Midbrain (tissue), 1 donor: ENCODE results near the gene ERC2.

Experiments used
- DNase-seq: peaks from one replicate; lab custom pipeline; 2025; lab: John Stamatoyannopoulos, UW

The ERC2 gene

GRCh38 chr3:56424885-56425284 lies 43.4 kb downstream of the ERC2 start:
- DNase-seq: no peak

- DNase-seq: no peak
Measured at GRCh38 chr3:56424336-56424735, 43.9 kb downstream of the ERC2 start.

GRCh38 chr3:56423661-56424099 lies 44.6 kb downstream of the ERC2 start:
- no peak for DNase-seq

GRCh38 chr3:56422316-56422715 lies 46.0 kb downstream of the ERC2 start:
- DNase-seq: no peak

- DNase-seq: no peak
Measured at GRCh38 chr3:56421205-56421604, 47.1 kb downstream of the ERC2 start.

- DNase-seq: no peak
Measured at GRCh38 chr3:56415652-56416051, 52.6 kb downstream of the ERC2 start.

- DNase-seq: no peak
Measured at GRCh38 chr3:56413911-56414310, 54.4 kb downstream of the ERC2 start.

GRCh38 chr3:56411166-56411565 lies 57.1 kb downstream of the ERC2 start:
- DNase-seq: no peak

GRCh38 chr3:56410576-56410975 lies 57.7 kb downstream of the ERC2 start:
- no peak for DNase-seq

- DNase-seq: no peak
Measured at GRCh38 chr3:56409790-56410189, 58.5 kb downstream of the ERC2 start.

- no peak for DNase-seq
Measured at GRCh38 chr3:56408761-56409196, 59.5 kb downstream of the ERC2 start.

GRCh38 chr3:56406826-56407515 lies 61.3 kb downstream of the ERC2 start:
- no peak for DNase-seq

- no peak for DNase-seq
Measured at GRCh38 chr3:56404884-56405283, 63.4 kb downstream of the ERC2 start.

- DNase-seq: no peak
Measured at GRCh38 chr3:56398659-56399058, 69.6 kb downstream of the ERC2 start.

GRCh38 chr3:56397798-56398197 lies 70.5 kb downstream of the ERC2 start:
- no peak for DNase-seq

- no peak for DNase-seq
Measured at GRCh38 chr3:56389183-56389830, 79.0 kb downstream of the ERC2 start.

- DNase-seq: no peak
Measured at GRCh38 chr3:56383092-56383491, 85.2 kb downstream of the ERC2 start.

- no peak for DNase-seq
Measured at GRCh38 chr3:56379723-56380287, 88.5 kb downstream of the ERC2 start.

- no peak for DNase-seq
Measured at GRCh38 chr3:56375654-56376053, 92.6 kb downstream of the ERC2 start.

GRCh38 chr3:56373386-56373785 lies 94.9 kb downstream of the ERC2 start:
- DNase-seq: no peak

- DNase-seq: peak; percentile 71
Measured at GRCh38 chr3:56370991-56371775, 97.1 kb downstream of the ERC2 start.

- no peak for DNase-seq
Measured at GRCh38 chr3:56369914-56370313, 98.4 kb downstream of the ERC2 start.

GRCh38 chr3:56368846-56369245 lies 99.4 kb downstream of the ERC2 start:
- DNase-seq: no peak
